ENCODE measurements around the gene ANXA10.

ANXA10 gene

GRCh38 chr4:168188754-168189153 is 96.4 kb downstream of the ANXA10 start:
- no peak for TF ChIP-seq CTCF (IDR thresholded peaks at IDR 0.05; ENCODE audit: low read depth, low read length)
- DNase-seq (ENCODE audit: low read depth in 2 of 2), result no peak
- H3K4me3 ChIP-seq (replicated peaks in 1 of 2; ENCODE audit: low read depth in 2 of 2, low read length in 2 of 2), result no peak overlapping the region

- TF ChIP-seq CTCF (IDR thresholded peaks at IDR 0.05; ENCODE audit: low read depth, low read length), result no peak
- DNase-seq (ENCODE audit: low read depth in 2 of 2), result peak; percentile 3 to 57
- H3K4me3 ChIP-seq (replicated peaks in 1 of 2; ENCODE audit: low read depth in 2 of 2, low read length in 2 of 2), result no peak overlapping the region
Measured at GRCh38 chr4:168197926-168198325, 105.6 kb downstream of the ANXA10 start.

GRCh38 chr4:168199260-168199957 is 107.1 kb downstream of the ANXA10 start:
- no peak overlapping the region for H3K4me3 ChIP-seq (replicated peaks in 1 of 2; ENCODE audit: low read depth in 2 of 2, low read length in 2 of 2)
- DNase-seq (ENCODE audit: low read depth in 2 of 2), result no peak
- TF ChIP-seq CTCF (IDR thresholded peaks at IDR 0.05; ENCODE audit: low read depth, low read length), result no peak

- DNase-seq (ENCODE audit: low read depth in 2 of 2), result peak in 1 of 2 donors; percentile 52
- H3K4me3 ChIP-seq (replicated peaks in 1 of 2; ENCODE audit: low read depth in 2 of 2, low read length in 2 of 2), result no peak overlapping the region
- no peak for TF ChIP-seq CTCF (IDR thresholded peaks at IDR 0.05; ENCODE audit: low read depth, low read length)
Measured at GRCh38 chr4:168200685-168201084, 108.3 kb downstream of the ANXA10 start.

GRCh38 chr4:168203233-168203911 is 111.0 kb downstream of the ANXA10 start:
- no peak for DNase-seq (ENCODE audit: low read depth in 2 of 2)
- no peak overlapping the region for H3K4me3 ChIP-seq (replicated peaks in 1 of 2; ENCODE audit: low read depth in 2 of 2, low read length in 2 of 2)
- no peak for TF ChIP-seq CTCF (IDR thresholded peaks at IDR 0.05; ENCODE audit: low read depth, low read length)

GRCh38 chr4:168208957-168209614 is 116.7 kb downstream of the ANXA10 start:
- H3K4me3 ChIP-seq (replicated peaks in 1 of 2; ENCODE audit: low read depth in 2 of 2, low read length in 2 of 2), result no peak overlapping the region

More at GRCh38 chr4:168208957-168209614, 116.7 kb downstream of the ANXA10 start:
- no peak for TF ChIP-seq CTCF (IDR thresholded peaks at IDR 0.05; ENCODE audit: low read depth, low read length)
- DNase-seq (ENCODE audit: low read depth in 2 of 2), result no peak

Measured in cardiac fibroblast (primary cell).